ENCODE measurements around the gene LRRC75A.

LRRC75A gene

DNA sequence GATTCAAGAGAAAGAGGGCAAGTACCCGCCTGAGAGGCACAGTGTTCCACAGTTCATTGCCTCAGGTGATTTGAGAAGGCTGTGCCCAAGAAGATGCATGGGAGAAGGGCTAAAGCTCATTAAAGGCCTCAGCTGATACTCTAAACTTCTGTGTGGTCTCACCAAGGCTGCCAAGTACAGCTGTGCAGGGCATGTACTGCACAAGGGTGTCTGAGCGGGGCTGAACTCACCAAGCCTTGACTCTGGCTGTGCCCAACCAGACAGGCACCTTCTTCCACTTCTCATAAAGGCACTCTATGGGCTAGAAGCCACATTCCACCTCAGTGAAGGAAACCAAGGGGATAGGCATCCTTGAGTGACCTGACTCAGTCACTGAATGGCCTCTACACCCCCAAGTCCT, 12.7 kb downstream of the LRRC75A start:
- in situ Hi-C loops (cut with MboI; ENCODE audit: low pct_unique_long_range_greater_than_20kb, low sequenced_read_pairs, unreplicated experiment), result no loop called here
- no peak for DNase-seq (ENCODE audit: low spot score)
- TF ChIP-seq, protein P1, sequence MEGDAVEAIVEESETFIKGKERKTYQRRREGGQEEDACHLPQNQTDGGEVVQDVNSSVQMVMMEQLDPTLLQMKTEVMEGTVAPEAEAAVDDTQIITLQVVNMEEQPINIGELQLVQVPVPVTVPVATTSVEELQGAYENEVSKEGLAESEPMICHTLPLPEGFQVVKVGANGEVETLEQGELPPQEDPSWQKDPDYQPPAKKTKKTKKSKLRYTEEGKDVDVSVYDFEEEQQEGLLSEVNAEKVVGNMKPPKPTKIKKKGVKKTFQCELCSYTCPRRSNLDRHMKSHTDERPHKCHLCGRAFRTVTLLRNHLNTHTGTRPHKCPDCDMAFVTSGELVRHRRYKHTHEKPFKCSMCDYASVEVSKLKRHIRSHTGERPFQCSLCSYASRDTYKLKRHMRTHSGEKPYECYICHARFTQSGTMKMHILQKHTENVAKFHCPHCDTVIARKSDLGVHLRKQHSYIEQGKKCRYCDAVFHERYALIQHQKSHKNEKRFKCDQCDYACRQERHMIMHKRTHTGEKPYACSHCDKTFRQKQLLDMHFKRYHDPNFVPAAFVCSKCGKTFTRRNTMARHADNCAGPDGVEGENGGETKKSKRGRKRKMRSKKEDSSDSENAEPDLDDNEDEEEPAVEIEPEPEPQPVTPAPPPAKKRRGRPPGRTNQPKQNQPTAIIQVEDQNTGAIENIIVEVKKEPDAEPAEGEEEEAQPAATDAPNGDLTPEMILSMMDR (IDR thresholded peaks at IDR 0.05; ENCODE audit: extremely low read depth, insufficient read depth, missing control alignments), result no peak

DNA sequence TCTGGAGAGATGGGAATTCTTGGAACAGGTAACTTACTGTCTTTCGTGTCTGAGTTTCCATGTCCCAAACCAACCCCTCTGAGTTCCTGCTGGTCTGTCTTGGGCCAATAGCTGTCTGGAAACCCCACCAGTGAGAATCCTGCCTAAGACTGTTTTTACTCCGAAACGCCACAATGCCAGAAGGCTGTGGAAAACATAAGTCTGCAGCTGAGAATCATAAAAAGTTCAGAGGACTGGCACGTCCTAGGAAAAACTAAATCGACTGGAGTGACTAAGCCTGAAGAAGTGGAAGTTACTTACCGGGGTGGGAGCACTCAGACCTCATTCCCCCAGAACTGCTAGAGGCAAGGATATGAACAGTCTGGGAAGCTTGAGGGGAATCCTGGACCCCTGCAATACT, 13.3 kb downstream of the LRRC75A start:
- in situ Hi-C loops (cut with MboI; ENCODE audit: low pct_unique_long_range_greater_than_20kb, low sequenced_read_pairs, unreplicated experiment), result no loop called here
- no peak for DNase-seq (ENCODE audit: low spot score)
- TF ChIP-seq, protein P1 (IDR thresholded peaks at IDR 0.05; ENCODE audit: extremely low read depth, insufficient read depth, missing control alignments), result no peak

DNA sequence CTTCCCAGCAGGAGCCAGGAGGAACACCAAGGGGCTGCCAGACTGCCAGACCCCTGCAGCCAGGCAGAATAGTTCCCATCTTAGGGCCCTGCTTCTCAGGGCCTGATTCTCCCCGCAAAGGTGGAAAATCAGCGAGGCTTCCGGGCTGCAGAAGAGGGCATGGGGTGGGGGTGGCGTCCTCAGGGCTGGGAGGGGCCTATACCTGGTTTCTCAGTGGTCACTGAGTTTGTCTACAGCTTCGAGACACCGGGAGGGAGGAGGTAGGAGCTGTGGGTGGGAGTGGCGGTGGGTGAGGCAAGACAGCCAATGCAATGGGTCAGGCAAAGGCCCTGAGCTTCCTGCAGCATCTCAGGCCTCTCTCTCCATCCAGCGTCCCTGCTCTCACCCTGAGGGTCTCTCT, 14.3 kb downstream of the LRRC75A start:
- TF ChIP-seq, protein P1 (IDR thresholded peaks at IDR 0.05; ENCODE audit: extremely low read depth, insufficient read depth, missing control alignments), result no peak
- no peak for DNase-seq (ENCODE audit: low spot score)
- in situ Hi-C loops (cut with MboI; ENCODE audit: low pct_unique_long_range_greater_than_20kb, low sequenced_read_pairs, unreplicated experiment), result no loop called here

DNA sequence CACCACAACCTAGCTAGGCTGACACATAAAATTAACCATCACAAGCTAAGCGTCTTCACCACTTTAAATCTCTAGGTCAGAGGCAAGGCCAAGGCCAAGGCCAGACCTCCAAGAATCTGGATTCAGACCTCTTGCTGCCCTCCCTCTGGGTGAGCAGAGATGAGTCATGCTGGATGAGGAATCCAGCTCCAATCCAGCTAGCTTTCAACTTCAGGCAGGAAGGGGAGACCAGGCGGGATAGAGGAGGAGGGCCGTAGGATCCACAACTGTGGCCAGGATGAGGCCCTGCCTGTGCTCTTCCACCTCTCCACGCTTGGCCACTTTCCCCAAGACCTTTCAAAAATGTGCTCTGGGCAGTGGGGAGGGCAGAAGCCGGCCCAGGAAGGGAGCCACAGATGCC, 14.7 kb downstream of the LRRC75A start:
- DNase-seq (ENCODE audit: low spot score), result no peak
- in situ Hi-C loops (cut with MboI; ENCODE audit: low pct_unique_long_range_greater_than_20kb, low sequenced_read_pairs, unreplicated experiment), result no loop called here

DNA sequence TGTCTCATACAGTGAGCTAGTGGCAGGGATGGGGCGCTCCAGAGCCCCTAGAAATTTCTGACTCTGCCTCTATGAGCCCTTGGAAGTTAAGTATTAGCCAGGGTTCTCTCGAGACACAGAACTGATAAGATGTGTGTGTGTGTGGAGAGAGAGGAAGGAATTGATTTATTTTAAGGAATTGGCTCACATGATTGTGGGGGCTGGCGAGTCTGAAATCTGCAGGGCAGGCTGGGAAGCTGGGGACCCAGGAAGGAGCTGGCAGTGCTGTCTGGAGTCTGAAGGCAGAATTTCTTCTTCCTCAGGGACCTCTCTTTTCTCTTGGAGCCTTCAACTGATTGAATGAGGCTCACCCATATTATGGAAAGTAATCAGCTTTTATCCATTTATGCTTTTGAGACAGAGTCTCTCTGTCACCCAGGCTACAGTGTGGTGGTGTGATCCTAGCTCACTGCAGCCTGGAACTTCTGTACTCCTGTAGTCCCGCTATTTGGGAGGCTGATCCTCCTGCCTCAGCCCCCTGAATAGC, 16.8 kb downstream of the LRRC75A start:
- TF ChIP-seq, protein P1 (IDR thresholded peaks at IDR 0.05; ENCODE audit: extremely low read depth, insufficient read depth, missing control alignments), result no peak
- DNase-seq (ENCODE audit: low spot score), result no peak
- in situ Hi-C loops (cut with MboI; ENCODE audit: low pct_unique_long_range_greater_than_20kb, low sequenced_read_pairs, unreplicated experiment), result no loop called here

More for the DNA sequence above, 14.7 kb downstream of the LRRC75A start:
- TF ChIP-seq, protein P1 (IDR thresholded peaks at IDR 0.05; ENCODE audit: extremely low read depth, insufficient read depth, missing control alignments), result no peak

DNA sequence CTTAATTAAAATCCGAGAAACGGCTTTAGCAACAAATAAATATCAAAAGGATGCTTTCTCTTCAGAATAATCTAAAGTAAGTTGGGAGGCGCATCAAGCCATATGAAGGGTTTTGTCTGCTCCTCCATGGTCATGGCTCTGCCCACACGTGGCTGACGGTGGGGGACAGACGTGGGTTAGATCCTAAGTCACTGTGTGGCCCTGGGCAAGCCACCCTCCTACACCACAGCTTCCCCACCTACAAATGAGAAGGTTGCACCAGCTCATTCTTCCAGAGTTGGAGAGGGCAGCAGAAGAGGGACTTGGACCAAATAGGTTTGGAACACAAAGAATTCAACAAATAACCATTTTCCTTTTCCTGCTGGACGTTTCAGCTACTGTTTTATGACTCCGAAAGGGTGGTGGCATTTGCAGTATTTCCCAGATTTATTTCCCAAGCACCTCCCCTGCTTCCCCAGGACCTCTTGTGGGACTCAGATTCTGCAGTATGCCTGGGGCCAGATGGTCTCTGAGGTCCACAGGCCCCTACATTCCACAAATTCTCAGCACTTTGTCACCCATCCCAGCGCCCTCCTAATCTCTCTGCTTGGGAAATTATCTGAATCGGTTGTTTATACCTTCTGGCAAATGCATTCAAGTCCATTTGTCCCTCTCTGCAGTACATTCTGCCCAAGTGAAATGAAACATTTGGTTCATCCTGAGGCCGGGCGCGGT, 17.8 kb downstream of the LRRC75A start:
- DNase-seq (ENCODE audit: low spot score), result no peak
- TF ChIP-seq, protein P1 (IDR thresholded peaks at IDR 0.05; ENCODE audit: extremely low read depth, insufficient read depth, missing control alignments), result no peak
- in situ Hi-C loops (cut with MboI; ENCODE audit: low pct_unique_long_range_greater_than_20kb, low sequenced_read_pairs, unreplicated experiment), result no loop called here

Measured in GM13977 (cell line).